Astrocyte (in vitro differentiated cells and primary cell): ENCODE data around the gene MBTPS2. TPM values are rescaled to one million over a fixed set of nuclear protein-coding genes. Genes with fewer than 3 reads are reported as not detected.
"Not testable (repeated sequence)": the region's sequence is repeated elsewhere in the genome, so short reads cannot be mapped to it uniquely, and the experiment has no call there.

ENCODE experiments used
- DNase-seq: peaks from one replicate; pipeline ENCODE4 v3.0.0-alpha.2; 2010; ENCODE audit warnings: low read depth
- FAIRE-seq: peaks from 2 replicates; lab custom pipeline; 2011; peaks lifted over from hg19 to GRCh38; lab: Jason Lieb, UNC
- H2AFZ ChIP-seq: 2 replicates; pipeline ENCODE4 v1.6.0; 2012; ENCODE audit warnings: low read depth, low read length, inconsistent platforms
- H3K27ac ChIP-seq: 2 replicates; pipeline ENCODE4 v1.5.1; 2011; ENCODE audit warnings: low read depth, low read length, inconsistent platforms
- H3K27me3 ChIP-seq: 2 replicates; pipeline ENCODE4 v1.6.0; 2011; ENCODE audit warnings: low read length, inconsistent platforms; ENCODE audit not compliant: insufficient read depth
- H3K36me3 ChIP-seq: 2 replicates; pipeline ENCODE4 v1.5.1; 2011; ENCODE audit warnings: low read length, inconsistent platforms; ENCODE audit not compliant: insufficient read depth
- H3K4me1 ChIP-seq: 2 replicates; pipeline ENCODE4 v1.5.1; 2011; ENCODE audit warnings: low read length, inconsistent platforms; ENCODE audit not compliant: insufficient read depth
- H3K4me2 ChIP-seq: 2 replicates; pipeline ENCODE4 v1.6.0; 2012; ENCODE audit warnings: low read length, inconsistent platforms
- H3K4me3 ChIP-seq: 2 replicates; pipeline ENCODE4 v1.5.1; 2011; ENCODE audit warnings: low read depth, mild to moderate bottlenecking, low read length, inconsistent platforms; ENCODE audit not compliant: insufficient read depth
- H3K79me2 ChIP-seq: 2 replicates; pipeline ENCODE4 v1.6.0; 2012; ENCODE audit warnings: mild to moderate bottlenecking, low read length, inconsistent platforms; ENCODE audit not compliant: insufficient read depth
- H3K9ac ChIP-seq: 2 replicates; pipeline ENCODE4 v1.6.0; 2012; ENCODE audit warnings: mild to moderate bottlenecking, low read length, inconsistent platforms
- H3K9me3 ChIP-seq: 2 replicates; pipeline ENCODE4 v1.5.1; 2012; ENCODE audit warnings: low read depth, mild to moderate bottlenecking, low read length, inconsistent platforms; ENCODE audit not compliant: insufficient read depth
- H4K20me1 ChIP-seq: 2 replicates; pipeline ENCODE4 v1.6.0; 2012; ENCODE audit warnings: low read length, inconsistent platforms; ENCODE audit not compliant: insufficient read depth
- H3K27ac Mint-ChIP-seq: one replicate; pipeline ENCODE4 v1.8.0; 2021; ENCODE audit warnings: mild to moderate bottlenecking, mixed read lengths; ENCODE audit not compliant: unreplicated experiment
- H3K27me3 Mint-ChIP-seq: one replicate; pipeline ENCODE4 v1.8.0; 2021; ENCODE audit warnings: low read depth, mixed read lengths; ENCODE audit not compliant: unreplicated experiment
- H3K36me3 Mint-ChIP-seq: one replicate; pipeline ENCODE4 v1.8.0; 2021; ENCODE audit warnings: low read depth, mixed read lengths; ENCODE audit not compliant: unreplicated experiment
- H3K4me1 Mint-ChIP-seq: one replicate; pipeline ENCODE4 v1.8.0; 2021; ENCODE audit warnings: low read depth, mixed read lengths; ENCODE audit not compliant: unreplicated experiment
- H3K4me3 Mint-ChIP-seq: one replicate; pipeline ENCODE4 v1.8.0; 2021; ENCODE audit warnings: mild to moderate bottlenecking, moderate library complexity, mixed read lengths; ENCODE audit not compliant: unreplicated experiment
- H3K9me3 Mint-ChIP-seq: one replicate; pipeline ENCODE4 v1.8.0; 2021; ENCODE audit warnings: mild to moderate bottlenecking, mixed read lengths; ENCODE audit not compliant: unreplicated experiment
- CTCF ChIP-seq: IDR thresholded peaks from 2 replicates; pipeline ENCODE4 v1.5.1; 2011; ENCODE audit warnings: low read depth, mild to moderate bottlenecking, inconsistent platforms, low read length, moderate library complexity; ENCODE audit not compliant: insufficient read depth
- EZH2 ChIP-seq: IDR thresholded peaks from 2 replicates; pipeline ENCODE4 v1.6.1; 2012; ENCODE audit warnings: mild to moderate bottlenecking, low read length, inconsistent platforms; ENCODE audit not compliant: insufficient read depth
- total RNA-seq: library from RNA; stranded (reverse); gene quantifications from 2 replicates; pipeline ENCODE4 v1.2.1, GENCODE V29; 2021

Gene MBTPS2
- total RNA-seq, 1 donor from 2014 or later, result 18.8 TPM

- no peak overlapping the region for H3K4me3 ChIP-seq
- Mint-ChIP-seq H3K4me1 (peaks cover 7% of the 10 kb centered on the region), H3K27me3 (no peaks in the 10 kb centered on the region), H3K36me3 (no peaks in the 10 kb centered on the region), H3K4me3 (no peak overlapping the region), H3K9me3 (no peaks in the 10 kb centered on the region), H3K27ac (no peak overlapping the region)
- H2AFZ ChIP-seq, result no peak overlapping the region
- H3K4me1 ChIP-seq, result no peaks in the 10 kb centered on the region
- no peak overlapping the region for H3K4me2 ChIP-seq
- no peaks in the 10 kb centered on the region for H4K20me1 ChIP-seq
- DNase-seq, result no peak
- no peaks in the 10 kb centered on the region for H3K36me3 ChIP-seq
- no peak overlapping the region for H3K27ac ChIP-seq
- H3K9ac ChIP-seq, result no peak overlapping the region
- H3K79me2 ChIP-seq, result no peaks in the 10 kb centered on the region
- no peak for TF ChIP-seq CTCF
- TF ChIP-seq EZH2, result no peak
- no peaks in the 10 kb centered on the region for H3K27me3 ChIP-seq
- peak; percentile 52 for FAIRE-seq
- no peaks in the 10 kb centered on the region for H3K9me3 ChIP-seq
Measured at GRCh38 chrX:21865436-21865835, 26.0 kb downstream of the MBTPS2 start.

GRCh38 chrX:21870494-21870893 lies 31.1 kb downstream of the MBTPS2 start:
- no peak for TF ChIP-seq EZH2
- TF ChIP-seq CTCF, result no peak
- no peak overlapping the region for H3K4me2 ChIP-seq
- no peaks in the 10 kb centered on the region for H3K4me1 ChIP-seq
- Mint-ChIP-seq H3K4me3 (no peak overlapping the region), H3K27me3 (no peaks in the 10 kb centered on the region), H3K36me3 (no peaks in the 10 kb centered on the region), H3K27ac (no peak overlapping the region), H3K4me1 (peaks cover 4% of the 10 kb centered on the region), H3K9me3 (no peaks in the 10 kb centered on the region)
- H3K4me3 ChIP-seq, result no peak overlapping the region
- no peaks in the 10 kb centered on the region for H3K79me2 ChIP-seq
- DNase-seq (no peak), FAIRE-seq (peak; percentile 78)
- no peak overlapping the region for H2AFZ ChIP-seq
- H3K36me3 ChIP-seq, result no peaks in the 10 kb centered on the region
- no peaks in the 10 kb centered on the region for H3K27me3 ChIP-seq
- no peak overlapping the region for H3K27ac ChIP-seq
- no peak overlapping the region for H3K9ac ChIP-seq
- H3K9me3 ChIP-seq, result no peaks in the 10 kb centered on the region
- no peaks in the 10 kb centered on the region for H4K20me1 ChIP-seq

GRCh38 chrX:21873063-21873775 lies 33.8 kb downstream of the MBTPS2 start:
- no peak overlapping the region for H3K9ac ChIP-seq
- no peaks in the 10 kb centered on the region for H3K79me2 ChIP-seq
- no peaks in the 10 kb centered on the region for H3K9me3 Mint-ChIP-seq
- H3K4me3 ChIP-seq, result no peak overlapping the region
- peak; percentile 90 for FAIRE-seq
- no peak overlapping the region for H3K4me3 Mint-ChIP-seq
- peaks cover 4% of the 10 kb centered on the region for H3K4me1 Mint-ChIP-seq
- H3K27me3 ChIP-seq, result no peaks in the 10 kb centered on the region
- no peak overlapping the region for H2AFZ ChIP-seq
- H3K4me1 ChIP-seq, result no peaks in the 10 kb centered on the region
- H4K20me1 ChIP-seq, result no peaks in the 10 kb centered on the region
- H3K36me3 ChIP-seq, result no peaks in the 10 kb centered on the region
- H3K4me2 ChIP-seq, result no peak overlapping the region
- peak; percentile 11 for DNase-seq
- H3K9me3 ChIP-seq, result no peaks in the 10 kb centered on the region
- no peak overlapping the region for H3K27ac Mint-ChIP-seq
- H3K27me3 Mint-ChIP-seq, result no peaks in the 10 kb centered on the region
- H3K27ac ChIP-seq, result no peak overlapping the region
- TF ChIP-seq EZH2 (no peak), CTCF (no peak)
- H3K36me3 Mint-ChIP-seq, result no peaks in the 10 kb centered on the region

- H3K9ac ChIP-seq, H3K4me1 Mint-ChIP-seq, H3K4me2 ChIP-seq, DNase-seq, H3K27ac Mint-ChIP-seq, H3K4me1 ChIP-seq, H3K79me2 ChIP-seq, H4K20me1 ChIP-seq, H3K4me3 Mint-ChIP-seq, H3K9me3 ChIP-seq, H3K9me3 Mint-ChIP-seq, H3K36me3 Mint-ChIP-seq, H3K27me3 ChIP-seq, H2AFZ ChIP-seq, H3K27ac ChIP-seq, H3K27me3 Mint-ChIP-seq, H3K4me3 ChIP-seq, H3K36me3 ChIP-seq: not testable (repeated sequence)
- peak; percentile 90 for FAIRE-seq
Measured at GRCh38 chrX:21874182-21874581, 34.8 kb downstream of the MBTPS2 start.
